NB4 (cell line): ENCODE measurements around the gene RBBP8NL.

Experiments
- DNase-seq: peaks from one replicate; pipeline ENCODE4 v3.0.0; 2010; ENCODE audit warnings: low read depth
- H3K4me3 ChIP-seq: one replicate; pipeline ENCODE4 v1.5.1; 2011; ENCODE audit warnings: mild to moderate bottlenecking, low read depth, low read length, moderate library complexity
- MYC ChIP-seq: IDR thresholded peaks from 2 replicates; pipeline ENCODE4 v1.6.1; 2011; ENCODE audit warnings: low read depth, low read length
- POLR2A ChIP-seq: IDR thresholded peaks from 2 replicates; pipeline ENCODE4 v1.6.1; 2011; ENCODE audit warnings: mild to moderate bottlenecking; ENCODE audit not compliant: insufficient read length; ENCODE audit errors: extremely low read depth
- TF ChIP-seq, protein P1 (sequence below): IDR thresholded peaks from one replicate; pipeline ENCODE4 v1.5.1; 2012; ENCODE audit warnings: low read depth, low read length
- TF ChIP-seq, protein P2 (sequence below): IDR thresholded peaks from 2 replicates; pipeline ENCODE4 v1.6.1; 2011; ENCODE audit warnings: low read depth, low read length

Gene RBBP8NL, protein sequence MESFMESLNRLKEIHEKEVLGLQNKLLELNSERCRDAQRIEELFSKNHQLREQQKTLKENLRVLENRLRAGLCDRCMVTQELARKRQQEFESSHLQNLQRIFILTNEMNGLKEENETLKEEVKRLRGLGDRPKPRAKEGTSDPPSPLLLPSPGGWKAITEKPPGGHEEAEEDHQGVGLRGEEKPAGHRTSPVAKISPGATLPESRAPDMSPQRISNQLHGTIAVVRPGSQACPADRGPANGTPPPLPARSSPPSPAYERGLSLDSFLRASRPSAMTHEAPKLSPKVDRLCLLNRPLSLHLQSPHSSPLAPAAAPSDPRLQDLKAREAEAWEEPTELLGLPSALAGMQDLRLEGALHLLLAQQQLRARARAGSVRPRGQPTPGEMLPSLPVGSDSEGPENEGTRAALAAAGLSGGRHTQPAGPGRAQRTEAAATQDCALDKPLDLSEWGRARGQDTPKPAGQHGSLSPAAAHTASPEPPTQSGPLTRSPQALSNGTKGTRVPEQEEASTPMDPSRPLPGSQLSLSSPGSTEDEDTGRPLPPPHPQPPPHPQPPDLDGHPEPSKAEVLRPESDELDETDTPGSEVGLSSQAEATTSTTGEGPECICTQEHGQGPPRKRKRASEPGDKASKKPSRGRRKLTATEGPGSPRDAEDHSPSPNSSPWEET

GRCh38 chr20:62427172-62428001, at the start of gene RBBP8NL:
TSS of gene RBBP8NL (minus strand) at chr20:62427539. CDS start at chr20:62419647, 7,892 bp downstream.
- no peak for DNase-seq
- H3K4me3 ChIP-seq = no peak within 1 kb of the TSS
- TF ChIP-seq MYC (no peak), POLR2A (no peak)
- TF ChIP-seq, protein P1, sequence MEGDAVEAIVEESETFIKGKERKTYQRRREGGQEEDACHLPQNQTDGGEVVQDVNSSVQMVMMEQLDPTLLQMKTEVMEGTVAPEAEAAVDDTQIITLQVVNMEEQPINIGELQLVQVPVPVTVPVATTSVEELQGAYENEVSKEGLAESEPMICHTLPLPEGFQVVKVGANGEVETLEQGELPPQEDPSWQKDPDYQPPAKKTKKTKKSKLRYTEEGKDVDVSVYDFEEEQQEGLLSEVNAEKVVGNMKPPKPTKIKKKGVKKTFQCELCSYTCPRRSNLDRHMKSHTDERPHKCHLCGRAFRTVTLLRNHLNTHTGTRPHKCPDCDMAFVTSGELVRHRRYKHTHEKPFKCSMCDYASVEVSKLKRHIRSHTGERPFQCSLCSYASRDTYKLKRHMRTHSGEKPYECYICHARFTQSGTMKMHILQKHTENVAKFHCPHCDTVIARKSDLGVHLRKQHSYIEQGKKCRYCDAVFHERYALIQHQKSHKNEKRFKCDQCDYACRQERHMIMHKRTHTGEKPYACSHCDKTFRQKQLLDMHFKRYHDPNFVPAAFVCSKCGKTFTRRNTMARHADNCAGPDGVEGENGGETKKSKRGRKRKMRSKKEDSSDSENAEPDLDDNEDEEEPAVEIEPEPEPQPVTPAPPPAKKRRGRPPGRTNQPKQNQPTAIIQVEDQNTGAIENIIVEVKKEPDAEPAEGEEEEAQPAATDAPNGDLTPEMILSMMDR = no peak
- TF ChIP-seq, protein P2, sequence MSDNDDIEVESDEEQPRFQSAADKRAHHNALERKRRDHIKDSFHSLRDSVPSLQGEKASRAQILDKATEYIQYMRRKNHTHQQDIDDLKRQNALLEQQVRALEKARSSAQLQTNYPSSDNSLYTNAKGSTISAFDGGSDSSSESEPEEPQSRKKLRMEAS = no peak

DNA sequence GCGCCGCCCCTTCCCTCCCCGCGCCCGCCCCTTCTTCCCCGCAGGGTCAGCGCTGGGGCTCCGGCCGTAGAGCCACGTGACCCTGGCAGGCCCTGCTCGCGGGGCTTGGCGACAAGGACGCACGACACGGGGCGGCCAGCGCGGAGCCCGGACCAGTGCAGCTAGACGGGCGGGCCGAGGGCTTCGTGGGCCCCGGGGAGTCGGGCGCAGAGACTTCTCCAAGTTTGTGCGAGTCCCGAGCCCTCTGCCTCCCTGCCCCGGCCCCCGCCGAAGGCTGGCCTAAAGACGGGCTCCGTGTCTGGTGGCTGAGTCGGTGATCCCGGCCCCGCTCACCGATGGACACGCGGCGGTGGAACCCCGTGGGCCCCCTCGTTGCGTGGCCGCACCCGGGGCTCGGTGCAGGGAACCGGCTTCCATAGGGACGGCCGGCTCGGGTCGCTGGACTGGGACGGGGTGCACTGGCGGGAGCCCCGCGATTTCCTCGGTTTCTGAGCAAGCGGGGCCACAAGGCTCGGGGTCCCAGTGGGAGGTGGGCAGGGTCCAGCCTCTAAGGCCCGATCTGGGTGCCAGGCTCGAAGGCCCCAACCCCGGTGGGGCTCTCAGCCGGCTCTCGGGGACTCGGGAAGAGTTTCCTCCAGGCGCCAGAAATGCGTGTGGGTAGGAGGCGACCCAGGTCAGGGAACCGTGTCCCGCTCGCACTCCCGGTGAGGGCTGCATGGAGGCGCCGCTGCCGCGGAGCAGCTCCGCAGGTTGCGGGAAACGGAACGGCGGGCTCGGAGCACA, 48.9 kb upstream of the RBBP8NL start:
- DNase-seq = no peak
- TF ChIP-seq, protein P2 = no peak
- TF ChIP-seq MYC (no peak), POLR2A (no peak)
- TF ChIP-seq, protein P1 = no peak
- no peak overlapping the region for H3K4me3 ChIP-seq

DNA sequence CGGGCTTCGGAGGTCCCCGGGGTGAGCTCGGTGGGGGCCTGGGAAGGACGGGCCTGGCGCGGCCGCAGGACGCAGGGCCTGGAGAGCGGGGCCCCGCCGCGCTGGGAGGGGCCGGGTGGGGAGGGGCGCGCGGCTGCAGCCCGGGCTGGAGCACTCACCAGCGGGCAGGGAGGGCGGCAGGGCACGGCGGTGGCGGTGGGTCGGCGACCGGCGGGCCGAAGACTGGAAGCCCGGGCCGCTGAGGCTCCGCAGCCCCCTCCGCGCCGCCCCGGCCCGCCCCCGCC, 48.4 kb upstream of the RBBP8NL start, which contains the start of gene GATA5:
Gene GATA5, minus strand, starts transcription at position 224 of the 284 bp plus-strand sequence. CDS start 474 bp downstream, outside the sequence.
- no peak for DNase-seq
- TF ChIP-seq POLR2A (no peak), MYC (no peak)
- TF ChIP-seq, protein P2 = no peak
- TF ChIP-seq, protein P1 = no peak
- no peak within 1 kb of the TSS for H3K4me3 ChIP-seq

- no peak for TF ChIP-seq MYC
- TF ChIP-seq, protein P1 = no peak
- no peak for TF ChIP-seq POLR2A
- H3K4me3 ChIP-seq = no peak overlapping the region
- no peak for DNase-seq
These were observed 47.9 kb upstream of the RBBP8NL start for GRCh38 chr20:62475027-62475771.

DNA sequence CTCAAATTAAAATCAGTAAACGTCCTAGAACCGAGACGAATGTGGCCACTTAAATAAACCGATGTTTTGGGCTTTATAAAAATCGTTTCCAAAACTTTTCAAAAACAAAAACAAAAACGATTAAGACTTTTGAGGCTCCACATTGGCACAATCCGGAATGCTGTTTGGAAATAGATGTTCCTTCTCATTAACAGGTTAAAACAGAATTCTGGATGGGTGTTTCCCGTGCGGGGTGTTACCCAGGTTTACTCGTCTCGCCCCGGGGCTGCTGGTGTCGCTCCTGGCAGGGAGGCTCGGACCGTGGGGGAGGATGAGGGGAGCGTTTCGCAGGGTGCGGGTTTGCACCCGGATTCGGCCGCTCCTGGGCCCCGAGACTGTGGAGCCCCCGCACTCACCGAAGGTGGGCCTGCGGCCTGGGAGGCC, 47.3 kb upstream of the RBBP8NL start:
- TF ChIP-seq, protein P1 = no peak
- TF ChIP-seq, protein P2 = no peak
- TF ChIP-seq POLR2A (no peak), MYC (no peak)
- H3K4me3 ChIP-seq = no peak overlapping the region
- DNase-seq = no peak
